Osteocyte (in vitro differentiated cells): Measurements from ENCODE around the gene POLN. TPM values are rescaled to one million over a fixed set of nuclear protein-coding genes. Genes with fewer than 3 reads are reported as not detected.

Source experiments
- DNase-seq: peaks from one replicate; pipeline ENCODE4 v3.0.0; 2021; ENCODE audit warnings: mixed read lengths; ENCODE audit not compliant: unreplicated experiment; ENCODE audit errors: extremely low spot score
- H3K27ac Mint-ChIP-seq: one replicate; pipeline ENCODE4 v1.8.0; 2021; ENCODE audit warnings: mild to moderate bottlenecking, mixed read lengths; ENCODE audit not compliant: unreplicated experiment
- H3K27me3 Mint-ChIP-seq: one replicate; pipeline ENCODE4 v1.8.0; 2021; ENCODE audit warnings: mixed read lengths; ENCODE audit not compliant: unreplicated experiment
- H3K36me3 Mint-ChIP-seq: one replicate; pipeline ENCODE4 v1.8.0; 2021; ENCODE audit warnings: mixed read lengths; ENCODE audit not compliant: unreplicated experiment
- H3K4me1 Mint-ChIP-seq: one replicate; pipeline ENCODE4 v1.8.0; 2021; ENCODE audit warnings: mixed read lengths; ENCODE audit not compliant: unreplicated experiment
- H3K4me3 Mint-ChIP-seq: one replicate; pipeline ENCODE4 v1.8.0; 2021; ENCODE audit warnings: mild to moderate bottlenecking, moderate library complexity, mixed read lengths; ENCODE audit not compliant: unreplicated experiment
- H3K9me3 Mint-ChIP-seq: one replicate; pipeline ENCODE4 v1.8.0; 2021; ENCODE audit warnings: mixed read lengths; ENCODE audit not compliant: unreplicated experiment
- total RNA-seq: library from RNA; stranded (reverse); gene quantifications from 2 replicates; pipeline ENCODE4 v1.2.1, GENCODE V29; 2021
- TF ChIP-seq, protein P1 (sequence below): fragments of 200-600 bp; sonication (generic); IDR thresholded peaks from 2 replicates; pipeline ENCODE4 v1.5.0; 2021; ENCODE audit warnings: antibody characterized with exemption, mild to moderate bottlenecking, moderate library complexity

Gene POLN
- total RNA-seq, 1 donor from 2014 or later = 4.2 TPM

DNA sequence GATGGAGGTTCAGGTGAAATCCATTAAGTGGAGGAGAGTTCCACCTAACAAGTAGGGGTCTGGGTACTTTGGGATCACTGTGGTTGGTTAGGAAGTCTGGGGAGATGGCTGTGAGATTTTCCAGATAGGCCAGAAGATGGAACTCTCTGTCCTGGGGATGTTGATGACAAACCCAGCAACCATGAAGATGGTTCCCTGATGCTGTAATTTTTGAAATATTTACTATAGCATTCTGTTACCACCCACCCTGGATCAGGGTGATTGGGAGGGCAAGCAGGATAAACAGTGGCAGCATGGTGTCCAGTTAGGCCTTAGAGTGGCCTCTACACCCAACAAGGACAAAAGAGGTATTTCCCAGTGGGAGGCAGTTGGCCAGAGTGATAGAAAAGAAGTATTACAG, 217.2 kb downstream of the POLN start:
- Mint-ChIP-seq H3K36me3 (peaks cover 4% of the 10 kb centered on the region), H3K4me3 (no peak overlapping the region), H3K27me3 (peaks cover 73% of the 10 kb centered on the region), H3K9me3 (peaks cover 5% of the 10 kb centered on the region), H3K27ac (no peak overlapping the region), H3K4me1 (peaks cover 2% of the 10 kb centered on the region)
- no peak for DNase-seq
- TF ChIP-seq, protein P1, sequence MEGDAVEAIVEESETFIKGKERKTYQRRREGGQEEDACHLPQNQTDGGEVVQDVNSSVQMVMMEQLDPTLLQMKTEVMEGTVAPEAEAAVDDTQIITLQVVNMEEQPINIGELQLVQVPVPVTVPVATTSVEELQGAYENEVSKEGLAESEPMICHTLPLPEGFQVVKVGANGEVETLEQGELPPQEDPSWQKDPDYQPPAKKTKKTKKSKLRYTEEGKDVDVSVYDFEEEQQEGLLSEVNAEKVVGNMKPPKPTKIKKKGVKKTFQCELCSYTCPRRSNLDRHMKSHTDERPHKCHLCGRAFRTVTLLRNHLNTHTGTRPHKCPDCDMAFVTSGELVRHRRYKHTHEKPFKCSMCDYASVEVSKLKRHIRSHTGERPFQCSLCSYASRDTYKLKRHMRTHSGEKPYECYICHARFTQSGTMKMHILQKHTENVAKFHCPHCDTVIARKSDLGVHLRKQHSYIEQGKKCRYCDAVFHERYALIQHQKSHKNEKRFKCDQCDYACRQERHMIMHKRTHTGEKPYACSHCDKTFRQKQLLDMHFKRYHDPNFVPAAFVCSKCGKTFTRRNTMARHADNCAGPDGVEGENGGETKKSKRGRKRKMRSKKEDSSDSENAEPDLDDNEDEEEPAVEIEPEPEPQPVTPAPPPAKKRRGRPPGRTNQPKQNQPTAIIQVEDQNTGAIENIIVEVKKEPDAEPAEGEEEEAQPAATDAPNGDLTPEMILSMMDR = no peak

Other genes with a start within 250 kb of the POLN start
- gene NELFA, start 233.1 kb downstream of the POLN start, total RNA-seq = 32.5 and 37.8 TPM in 2 replicates
- gene NAT8L, start 182.8 kb downstream of the POLN start, total RNA-seq = 0.64 and 0.84 TPM in 2 replicates
- 10.2 and 11.7 TPM in 2 replicates for gene HAUS3, start within 50 bp of the POLN start, total RNA-seq
- gene MXD4, start 20.0 kb upstream of the POLN start, total RNA-seq = 74.9 and 81.5 TPM in 2 replicates
- 3.3 and 3.4 TPM in 2 replicates for gene ZFYVE28, start 176.5 kb upstream of the POLN start, total RNA-seq
- not detected in 2 replicates for gene CFAP99, start 176.8 kb upstream of the POLN start, total RNA-seq
- 57.6 and 63.4 TPM in 2 replicates for gene RNF4, start 227.0 kb upstream of the POLN start, total RNA-seq